GM12873 (cell line): ENCODE data around the gene TCERG1L.

ENCODE experiments used
- TF ChIP-seq, protein P1 (sequence below): IDR thresholded peaks from 2 replicates; pipeline ENCODE4 v1.5.1; 2012; ENCODE audit warnings: low read depth, mild to moderate bottlenecking, moderate library complexity, low read length, control low read depth; ENCODE audit not compliant: insufficient read depth; ENCODE audit errors: missing control alignments

Gene TCERG1L

DNA sequence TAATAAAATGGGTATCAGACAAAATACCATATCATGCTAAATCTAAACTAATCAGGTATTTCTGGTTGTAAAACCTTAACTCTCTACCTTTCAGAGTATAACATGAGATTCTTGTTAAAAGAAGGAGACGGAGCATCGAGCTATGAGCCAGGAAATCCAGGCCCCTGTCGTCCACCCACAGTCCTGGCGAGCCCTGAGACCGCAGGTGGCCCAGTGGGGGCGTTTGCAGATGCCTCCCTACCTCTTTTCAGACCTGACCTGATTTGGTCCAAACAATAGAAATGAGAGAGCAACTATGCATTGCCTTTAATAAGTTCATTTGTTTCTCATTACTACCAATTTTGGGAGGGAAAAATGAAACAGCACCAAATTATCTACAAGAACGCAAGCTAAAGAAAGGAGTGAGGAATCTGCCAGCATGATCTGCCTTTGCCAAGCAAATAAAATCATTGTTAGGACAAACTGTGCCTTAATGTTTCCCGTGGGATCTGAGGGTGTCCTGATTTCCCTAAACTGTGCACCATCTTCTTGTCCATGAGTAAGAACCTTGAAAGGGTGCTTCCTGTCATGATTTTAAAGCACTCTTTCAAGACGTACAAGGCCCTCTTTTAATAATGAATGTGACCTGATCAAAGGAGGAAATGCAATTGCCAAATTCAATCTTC, 166.7 kb downstream of the TCERG1L start:
- TF ChIP-seq, protein P1, sequence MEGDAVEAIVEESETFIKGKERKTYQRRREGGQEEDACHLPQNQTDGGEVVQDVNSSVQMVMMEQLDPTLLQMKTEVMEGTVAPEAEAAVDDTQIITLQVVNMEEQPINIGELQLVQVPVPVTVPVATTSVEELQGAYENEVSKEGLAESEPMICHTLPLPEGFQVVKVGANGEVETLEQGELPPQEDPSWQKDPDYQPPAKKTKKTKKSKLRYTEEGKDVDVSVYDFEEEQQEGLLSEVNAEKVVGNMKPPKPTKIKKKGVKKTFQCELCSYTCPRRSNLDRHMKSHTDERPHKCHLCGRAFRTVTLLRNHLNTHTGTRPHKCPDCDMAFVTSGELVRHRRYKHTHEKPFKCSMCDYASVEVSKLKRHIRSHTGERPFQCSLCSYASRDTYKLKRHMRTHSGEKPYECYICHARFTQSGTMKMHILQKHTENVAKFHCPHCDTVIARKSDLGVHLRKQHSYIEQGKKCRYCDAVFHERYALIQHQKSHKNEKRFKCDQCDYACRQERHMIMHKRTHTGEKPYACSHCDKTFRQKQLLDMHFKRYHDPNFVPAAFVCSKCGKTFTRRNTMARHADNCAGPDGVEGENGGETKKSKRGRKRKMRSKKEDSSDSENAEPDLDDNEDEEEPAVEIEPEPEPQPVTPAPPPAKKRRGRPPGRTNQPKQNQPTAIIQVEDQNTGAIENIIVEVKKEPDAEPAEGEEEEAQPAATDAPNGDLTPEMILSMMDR, result no peak

DNA sequence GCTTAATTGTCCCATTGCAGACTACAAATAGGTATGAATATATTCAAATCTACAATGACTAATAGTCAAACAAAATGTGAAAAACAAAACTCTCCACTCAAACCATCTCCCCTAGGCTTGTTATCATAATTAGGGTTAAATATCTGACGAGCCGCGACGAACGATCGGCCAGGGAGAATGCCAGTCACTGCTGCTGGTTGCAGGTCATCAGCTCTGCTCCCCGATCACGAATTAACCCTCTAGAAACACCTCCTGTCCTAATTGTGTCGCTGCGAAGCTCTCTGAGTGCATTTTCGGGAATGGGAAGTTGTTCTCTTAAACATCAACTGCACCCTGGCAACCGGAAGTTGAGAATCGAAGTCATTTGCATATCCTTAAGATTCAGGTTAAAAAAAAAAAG, 167.3 kb downstream of the TCERG1L start:
- TF ChIP-seq, protein P1, result no peak

- TF ChIP-seq, protein P1, result no peak
These were observed 167.9 kb downstream of the TCERG1L start for GRCh38 chr10:131143425-131144165.

GRCh38 chr10:131142517-131143380, 168.8 kb downstream of the TCERG1L start:
- TF ChIP-seq, protein P1, result no peak

GRCh38 chr10:131141645-131142516, 169.6 kb downstream of the TCERG1L start:
- TF ChIP-seq, protein P1, result no peak

DNA sequence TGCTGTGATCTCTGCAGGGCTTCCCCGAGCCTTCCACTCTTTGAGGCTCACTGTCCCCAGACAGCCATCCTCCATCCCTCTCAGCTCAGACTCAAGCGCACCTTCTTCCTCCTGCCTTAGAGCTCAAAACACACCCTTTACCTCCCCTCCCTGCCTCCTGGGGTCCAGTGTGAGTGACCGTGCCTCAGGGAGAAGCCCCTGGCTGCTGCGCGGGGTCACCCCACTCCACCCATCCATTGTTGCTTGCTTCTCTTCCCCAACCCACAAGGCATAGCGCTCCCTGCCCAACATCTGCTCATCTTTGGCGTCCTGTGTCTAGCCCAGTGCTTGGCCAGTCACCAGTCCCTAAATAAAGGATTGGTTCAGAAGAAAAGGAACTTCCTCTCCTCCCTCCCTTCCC, 170.3 kb downstream of the TCERG1L start:
- TF ChIP-seq, protein P1, result no peak
